T-helper 17 cell (primary cell): ENCODE measurements around the gene OR8D1. TPM values are rescaled to one million over a fixed set of nuclear protein-coding genes. Genes with fewer than 3 reads are reported as not detected.

Source experiments
- ATAC-seq: fragments of 150-1000 bp; cut with Tn5 transposase; 2 replicates; pipeline ENCODE4 v1.10.0; 2021; ENCODE audit warnings: mild to moderate bottlenecking, moderate library complexity
- DNase-seq, 3 donors: peaks; one replicate each; pipeline versions ENCODE4 v3.0.0 to v3.0.0-alpha.2; 2020 to 2021
- H3K9me3 ChIP-seq: one replicate; pipeline ENCODE4 v1.7.0; 2013; ENCODE audit warnings: low read length, mild to moderate bottlenecking; ENCODE audit not compliant: control insufficient read depth, poor library complexity, severe bottlenecking
- H3K27ac Mint-ChIP-seq: one replicate; pipeline ENCODE4 v1.8.0; 2022; ENCODE audit warnings: mild to moderate bottlenecking, moderate library complexity, mixed read lengths
- H3K27me3 Mint-ChIP-seq: one replicate; pipeline ENCODE4 v1.8.0; 2022; ENCODE audit warnings: mixed read lengths
- H3K36me3 Mint-ChIP-seq: one replicate; pipeline ENCODE4 v1.8.0; 2022; ENCODE audit warnings: low read depth, mixed read lengths
- H3K4me1 Mint-ChIP-seq: one replicate; pipeline ENCODE4 v1.8.0; 2022; ENCODE audit warnings: mild to moderate bottlenecking, mixed read lengths
- H3K4me3 Mint-ChIP-seq: one replicate; pipeline ENCODE4 v1.8.0; 2022; ENCODE audit warnings: mild to moderate bottlenecking, moderate library complexity, mixed read lengths
- total RNA-seq, 4 donors: library from RNA in 2 of 4; stranded (reverse) in 2 of 4; gene quantifications; one replicate each; pipeline ENCODE4 v1.2.3 and lab custom pipeline; 2022 to 2026

The OR8D1 gene
- total RNA-seq, 2 donors from 2014 or later = not detected

DNA sequence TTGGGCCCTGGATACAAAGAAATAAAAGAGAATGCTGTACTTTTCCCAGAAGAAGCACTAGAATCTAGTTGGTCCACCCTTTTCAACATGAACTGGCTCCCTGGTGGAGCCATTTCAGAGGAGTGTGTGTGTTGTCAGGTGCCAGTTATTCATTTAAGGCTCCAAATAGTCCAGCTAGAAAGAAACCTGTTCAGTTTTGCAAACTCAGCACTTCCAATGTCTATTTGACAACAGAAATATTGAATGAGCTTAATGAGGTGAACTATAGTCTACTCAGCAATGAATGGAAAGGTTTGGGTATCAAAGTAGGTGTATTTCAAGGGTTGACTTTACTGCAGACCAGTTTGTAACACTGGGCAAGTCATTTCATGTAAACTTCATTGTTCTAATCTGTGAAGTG, 2.1 kb downstream of the OR8D1 start:
- Mint-ChIP-seq H3K36me3 (no peaks in the 10 kb centered on the region), H3K4me3 (no peak overlapping the region), H3K4me1 (no peaks in the 10 kb centered on the region), H3K27ac (no peak overlapping the region), H3K27me3 (peaks cover 15% of the 10 kb centered on the region)
- H3K9me3 ChIP-seq = no peaks in the 10 kb centered on the region
- ATAC-seq = no peak
- no peak for DNase-seq

DNA sequence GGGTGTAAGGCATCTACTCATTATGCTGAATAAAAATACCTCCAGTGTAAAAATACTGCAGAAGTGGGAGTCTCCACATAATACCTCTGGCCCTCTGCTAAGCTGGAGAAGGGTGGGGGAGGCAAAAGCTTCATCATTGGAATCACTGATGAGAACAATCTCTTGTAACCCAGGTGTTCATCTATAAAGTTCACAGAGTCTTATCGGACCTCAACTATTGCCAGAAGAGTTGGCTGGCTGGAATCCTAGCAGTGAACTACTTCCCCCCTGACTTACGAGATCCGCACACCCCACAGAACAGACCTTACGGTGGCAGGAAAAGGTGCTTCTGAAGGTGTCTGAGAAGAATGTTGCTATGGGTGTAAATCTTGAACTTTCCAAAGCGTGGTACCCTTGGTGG, 2.5 kb downstream of the OR8D1 start:
- no peaks in the 10 kb centered on the region for H3K9me3 ChIP-seq
- peaks cover 18% of the 10 kb centered on the region for H3K27me3 Mint-ChIP-seq
- no peaks in the 10 kb centered on the region for H3K36me3 Mint-ChIP-seq
- H3K4me1 Mint-ChIP-seq = no peaks in the 10 kb centered on the region
- no peak for ATAC-seq
- H3K4me3 Mint-ChIP-seq = no peak overlapping the region
- no peak for DNase-seq
- no peak overlapping the region for H3K27ac Mint-ChIP-seq

DNA sequence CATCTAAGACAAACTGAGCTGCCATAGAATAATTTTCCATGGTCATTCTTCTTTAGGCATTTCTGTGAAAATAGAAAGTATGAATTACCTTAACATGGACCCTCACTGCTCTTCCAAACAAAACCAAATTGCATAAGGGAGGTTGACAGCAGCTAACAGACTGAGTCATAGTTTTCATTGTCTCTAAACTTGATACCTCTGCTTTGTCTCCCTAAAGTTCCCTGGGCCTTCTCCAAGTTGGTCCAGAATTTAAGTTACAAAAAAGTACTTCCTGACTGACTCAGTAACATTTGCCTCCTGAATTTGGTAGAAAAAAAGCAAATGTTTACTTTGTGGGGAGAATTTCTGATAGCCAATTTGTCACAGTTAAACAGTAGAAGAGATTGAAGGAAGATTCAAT, 3.0 kb downstream of the OR8D1 start:
- no peaks in the 10 kb centered on the region for H3K4me1 Mint-ChIP-seq
- ATAC-seq (no peak), DNase-seq (no peak)
- H3K9me3 ChIP-seq = no peaks in the 10 kb centered on the region
- H3K27me3 Mint-ChIP-seq = peaks cover 18% of the 10 kb centered on the region
- H3K27ac Mint-ChIP-seq = no peak overlapping the region
- H3K4me3 Mint-ChIP-seq = no peak overlapping the region
- H3K36me3 Mint-ChIP-seq = no peaks in the 10 kb centered on the region

DNA sequence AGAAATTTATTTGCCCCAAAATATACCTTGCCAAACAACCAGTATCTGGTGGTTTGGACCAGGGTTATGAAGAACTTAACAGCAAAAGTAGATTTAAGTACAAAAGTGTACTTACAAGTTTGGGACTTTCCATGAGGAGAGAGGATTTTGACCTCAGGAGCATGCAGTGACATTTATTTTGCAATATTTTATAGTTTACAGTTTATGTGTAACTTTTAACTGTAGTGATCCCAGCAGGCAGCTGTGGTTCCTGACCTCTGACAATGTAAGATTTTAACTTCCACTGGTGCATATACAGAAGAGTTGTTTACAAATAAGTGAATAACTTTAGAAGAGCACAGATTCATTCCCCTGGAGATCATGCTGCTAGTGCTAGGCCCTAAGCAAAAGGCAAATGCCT, 6.7 kb downstream of the OR8D1 start:
- DNase-seq = no peak
- H3K27me3 Mint-ChIP-seq = peaks cover 18% of the 10 kb centered on the region
- no peak overlapping the region for H3K4me3 Mint-ChIP-seq
- H3K27ac Mint-ChIP-seq = no peak overlapping the region
- no peak for ATAC-seq
- H3K4me1 Mint-ChIP-seq = no peaks in the 10 kb centered on the region
- no peaks in the 10 kb centered on the region for H3K36me3 Mint-ChIP-seq
- H3K9me3 ChIP-seq = no peaks in the 10 kb centered on the region

DNA sequence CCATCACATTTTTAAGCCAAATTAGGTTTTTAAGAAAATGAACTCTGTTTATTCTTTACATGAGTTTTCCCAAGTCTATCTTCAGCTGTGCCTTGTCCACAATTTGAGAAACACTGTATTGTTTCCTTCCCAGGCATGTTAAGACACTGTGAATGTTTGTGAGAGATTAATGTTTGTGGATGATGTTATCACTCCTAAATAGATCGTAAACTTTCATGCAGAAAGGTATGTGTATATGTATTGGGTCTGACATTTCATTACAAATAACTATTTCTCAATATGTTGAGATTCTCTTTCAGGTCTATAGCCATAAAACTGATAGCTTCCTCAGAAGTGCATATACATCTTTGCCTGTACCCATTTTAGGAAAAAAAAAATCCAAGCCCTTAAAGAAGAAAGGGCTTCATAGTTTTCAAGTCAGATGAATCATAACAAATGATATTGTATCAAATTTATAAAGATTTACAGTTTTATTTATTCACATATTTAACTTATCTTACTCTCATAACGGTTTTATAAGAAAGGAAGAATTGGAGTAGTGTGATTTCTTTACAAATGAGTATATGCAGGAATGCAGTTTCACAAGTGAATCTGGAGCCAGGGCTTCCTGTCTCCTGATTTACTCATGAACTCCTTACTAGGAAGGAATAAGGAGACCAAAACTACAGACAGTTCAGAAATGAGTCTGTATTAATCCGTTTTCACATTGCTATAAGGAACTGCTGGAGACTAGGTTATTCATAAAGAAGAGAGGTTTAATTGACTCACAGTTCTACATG, 11.2 kb downstream of the OR8D1 start:
- no peak for DNase-seq
- peaks cover 10% of the 10 kb centered on the region for H3K27me3 Mint-ChIP-seq
- H3K27ac Mint-ChIP-seq = no peak overlapping the region
- H3K9me3 ChIP-seq = no peaks in the 10 kb centered on the region
- H3K4me3 Mint-ChIP-seq = no peak overlapping the region
- H3K36me3 Mint-ChIP-seq = no peaks in the 10 kb centered on the region
- no peak for ATAC-seq
- H3K4me1 Mint-ChIP-seq = no peaks in the 10 kb centered on the region

DNA sequence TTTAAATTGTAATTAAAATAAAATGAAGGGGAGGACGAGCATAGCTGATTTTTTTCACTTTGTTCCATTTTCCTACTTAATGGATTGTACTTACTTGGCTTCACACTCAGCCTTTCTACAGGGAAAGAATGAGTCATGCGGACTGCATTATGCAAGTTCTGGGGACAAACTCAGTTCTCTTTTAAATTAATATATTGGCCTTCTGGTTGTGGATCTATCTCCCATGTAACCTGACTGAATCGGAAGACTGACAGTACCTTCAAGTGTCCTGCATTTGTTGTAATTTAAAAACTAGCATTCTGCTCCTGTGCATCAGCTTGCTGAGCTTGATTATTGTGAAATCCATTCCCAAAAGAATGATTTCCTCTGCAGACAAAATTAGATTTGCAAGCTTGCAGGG, 12.2 kb downstream of the OR8D1 start:
- no peaks in the 10 kb centered on the region for H3K4me1 Mint-ChIP-seq
- no peaks in the 10 kb centered on the region for H3K36me3 Mint-ChIP-seq
- no peak for DNase-seq
- H3K27me3 Mint-ChIP-seq = peaks cover 2% of the 10 kb centered on the region
- no peak overlapping the region for H3K4me3 Mint-ChIP-seq
- H3K9me3 ChIP-seq = no peaks in the 10 kb centered on the region
- ATAC-seq = no peak
- H3K27ac Mint-ChIP-seq = no peak overlapping the region

DNA sequence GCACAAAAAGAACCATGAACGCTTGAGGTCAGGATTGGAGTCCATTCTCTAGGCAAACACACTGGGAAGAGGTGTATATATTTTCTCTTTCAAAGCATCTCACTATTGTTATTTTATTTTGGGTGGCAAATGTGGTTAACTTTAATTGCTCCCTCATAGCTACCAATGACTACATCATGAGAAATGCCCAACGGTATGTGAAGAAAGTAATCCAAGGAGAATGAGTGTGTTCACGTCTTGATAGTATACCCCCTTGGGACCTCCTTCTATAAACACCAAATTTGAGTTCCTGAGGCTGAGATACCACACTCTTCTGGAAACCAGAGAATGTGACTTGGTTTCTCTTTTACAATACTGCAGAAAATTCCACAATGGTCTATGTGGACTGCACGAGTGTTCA, 15.8 kb downstream of the OR8D1 start:
- DNase-seq (no peak), ATAC-seq (no peak)
- Mint-ChIP-seq H3K27ac (no peak overlapping the region), H3K4me1 (no peaks in the 10 kb centered on the region), H3K27me3 (no peaks in the 10 kb centered on the region), H3K36me3 (no peaks in the 10 kb centered on the region), H3K4me3 (no peak overlapping the region)
- H3K9me3 ChIP-seq = no peaks in the 10 kb centered on the region

DNA sequence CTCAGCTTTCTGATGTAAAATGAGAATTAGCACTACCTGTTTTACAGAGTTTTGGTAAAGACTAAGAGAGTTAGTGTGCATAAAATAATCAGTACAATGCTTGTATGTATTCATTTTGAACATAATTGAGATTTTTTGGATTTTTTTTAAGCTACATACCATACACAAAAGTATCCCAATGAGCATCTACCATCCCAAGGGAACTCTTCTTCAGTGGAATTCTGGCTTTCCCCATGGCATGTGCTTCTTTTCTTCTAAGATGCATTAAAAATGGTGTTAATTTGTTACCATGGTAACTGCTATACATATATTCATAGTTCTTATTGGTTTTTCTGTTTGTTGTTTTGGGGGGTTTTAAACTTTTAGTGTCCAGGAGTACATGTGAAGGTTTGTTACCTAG, 17.7 kb downstream of the OR8D1 start:
- no peaks in the 10 kb centered on the region for H3K9me3 ChIP-seq
- Mint-ChIP-seq H3K36me3 (no peaks in the 10 kb centered on the region), H3K27me3 (no peaks in the 10 kb centered on the region), H3K27ac (no peak overlapping the region), H3K4me3 (no peak overlapping the region), H3K4me1 (no peaks in the 10 kb centered on the region)
- DNase-seq = no peak
- ATAC-seq = no peak

DNA sequence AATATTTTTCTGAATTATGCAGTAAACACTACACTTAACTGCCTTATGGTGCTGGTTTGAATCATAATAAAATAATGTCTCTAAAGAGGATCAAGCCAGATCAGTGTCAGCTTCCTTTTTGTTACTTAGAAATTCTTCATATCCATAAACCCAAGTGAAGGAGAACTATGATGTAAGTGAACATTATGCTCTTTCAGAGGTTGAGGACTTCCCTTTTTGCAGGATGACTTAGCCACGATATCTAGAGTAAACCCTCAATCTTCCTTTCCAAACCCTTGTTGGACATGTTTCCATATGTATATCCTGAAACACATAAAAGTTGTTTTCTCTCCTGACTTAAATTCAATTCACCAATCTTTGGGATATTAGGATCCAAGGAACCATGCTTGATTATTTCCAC, 19.1 kb downstream of the OR8D1 start:
- ATAC-seq = no peak
- Mint-ChIP-seq H3K27me3 (no peaks in the 10 kb centered on the region), H3K4me1 (no peaks in the 10 kb centered on the region), H3K36me3 (no peaks in the 10 kb centered on the region), H3K4me3 (no peak overlapping the region), H3K27ac (no peak overlapping the region)
- no peaks in the 10 kb centered on the region for H3K9me3 ChIP-seq
- no peak for DNase-seq

DNA sequence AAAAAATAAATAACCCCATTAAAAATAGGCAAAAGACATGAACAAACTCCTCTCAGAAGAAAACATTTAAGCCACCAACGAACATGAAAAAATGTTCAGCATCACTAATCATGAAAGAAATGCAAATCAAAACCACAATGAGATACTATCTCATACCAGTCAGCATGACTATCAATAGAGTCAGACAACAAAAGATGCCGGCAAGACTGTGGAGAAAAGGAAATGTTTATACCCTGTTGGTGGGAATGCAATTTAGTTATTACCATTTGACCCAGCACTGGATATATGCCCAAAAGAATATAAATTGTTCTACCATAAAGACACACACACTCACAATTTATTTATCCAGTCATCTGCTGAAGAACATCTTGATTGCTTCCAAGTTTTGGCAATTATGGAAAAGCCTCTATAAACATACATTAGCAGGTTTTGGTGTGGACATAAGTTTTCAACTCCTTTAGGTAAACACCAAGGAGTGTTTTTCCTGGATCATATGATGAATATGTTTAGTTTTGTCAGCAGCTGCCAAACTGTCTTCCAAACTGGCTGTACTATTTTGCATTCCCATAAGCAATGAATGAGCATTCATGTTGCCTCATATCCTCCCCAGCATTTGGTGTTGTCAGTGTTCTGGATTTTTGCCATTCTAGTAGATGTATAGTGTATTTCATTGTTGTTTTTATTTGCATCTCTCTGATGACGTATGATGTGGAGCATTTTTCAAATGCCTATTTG, 28.0 kb downstream of the OR8D1 start:
- H3K36me3 Mint-ChIP-seq = no peaks in the 10 kb centered on the region
- no peaks in the 10 kb centered on the region for H3K4me1 Mint-ChIP-seq
- no peak for DNase-seq

DNA sequence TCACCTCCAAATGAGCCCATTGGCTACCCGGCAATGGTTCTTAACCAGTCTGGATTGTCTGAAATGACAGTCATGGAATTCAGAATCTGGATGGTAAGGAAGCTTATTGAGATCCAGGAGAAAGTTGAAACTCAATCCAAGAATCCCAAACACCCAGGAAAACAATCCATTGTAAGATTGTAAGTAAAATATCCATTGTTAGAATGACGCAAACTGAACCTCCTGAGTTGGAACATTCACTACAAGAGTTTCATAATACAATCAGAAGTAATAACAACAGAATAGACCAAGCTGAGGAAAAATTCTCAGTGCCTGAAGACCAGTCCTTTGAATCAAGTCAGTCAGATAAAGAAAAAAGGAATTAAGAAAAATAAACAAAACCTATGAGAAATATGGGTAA, 35.5 kb downstream of the OR8D1 start:
- H3K4me3 Mint-ChIP-seq = no peak overlapping the region
- H3K27ac Mint-ChIP-seq = no peak overlapping the region
- ATAC-seq (no peak), DNase-seq (no peak)
- H3K36me3 Mint-ChIP-seq = no peaks in the 10 kb centered on the region
- no peaks in the 10 kb centered on the region for H3K27me3 Mint-ChIP-seq
- H3K9me3 ChIP-seq = peaks cover 3% of the 10 kb centered on the region
- H3K4me1 Mint-ChIP-seq = no peaks in the 10 kb centered on the region

More for the DNA sequence above, 28.0 kb downstream of the OR8D1 start:
- no peak for ATAC-seq
- H3K27me3 Mint-ChIP-seq = no peaks in the 10 kb centered on the region
- H3K4me3 Mint-ChIP-seq = no peak overlapping the region
- no peak overlapping the region for H3K27ac Mint-ChIP-seq
- H3K9me3 ChIP-seq = no peaks in the 10 kb centered on the region

DNA sequence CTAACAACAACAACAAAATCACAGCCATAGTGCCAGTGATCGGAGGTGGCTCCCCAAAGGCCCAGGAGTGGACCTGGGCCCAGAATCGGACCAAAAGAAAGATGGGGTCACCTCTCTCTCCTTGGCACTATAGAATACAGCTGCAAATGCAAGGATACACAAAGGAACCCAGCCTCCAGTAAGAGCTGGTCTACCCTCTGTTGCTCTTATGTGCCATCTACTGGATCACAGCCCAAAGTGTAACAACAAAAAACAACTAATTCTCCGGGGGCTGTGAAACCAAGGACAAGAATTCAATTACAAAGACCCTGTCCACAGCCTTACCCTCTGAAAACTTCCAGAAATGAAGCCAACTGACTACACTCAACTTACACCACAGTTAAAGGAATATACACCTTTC, 35.9 kb downstream of the OR8D1 start:
- H3K36me3 Mint-ChIP-seq = no peaks in the 10 kb centered on the region
- no peak overlapping the region for H3K4me3 Mint-ChIP-seq
- H3K4me1 Mint-ChIP-seq = no peaks in the 10 kb centered on the region
- no peak for ATAC-seq
- H3K27me3 Mint-ChIP-seq = no peaks in the 10 kb centered on the region
- no peak overlapping the region for H3K27ac Mint-ChIP-seq
- H3K9me3 ChIP-seq = peaks cover 3% of the 10 kb centered on the region
- no peak for DNase-seq

DNA sequence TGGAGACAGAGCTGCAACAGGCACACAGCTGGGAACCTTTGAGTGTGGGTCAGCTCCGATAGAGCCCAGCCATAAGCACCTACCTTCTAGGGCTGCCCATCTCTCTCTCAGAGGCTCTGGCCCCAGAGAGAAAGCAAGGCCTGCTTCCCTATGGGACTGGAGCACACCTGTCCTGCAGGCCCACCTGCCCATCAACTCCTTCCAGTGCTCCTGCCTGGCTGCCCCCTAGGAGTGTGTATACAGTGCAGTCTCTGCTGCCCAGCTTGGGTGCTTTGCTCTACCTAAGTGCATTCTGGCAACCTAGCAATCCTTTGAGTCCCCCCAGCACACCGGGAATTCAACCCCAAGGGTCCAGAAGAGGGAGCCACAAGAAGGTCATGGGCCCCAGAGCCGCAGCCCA, 36.5 kb downstream of the OR8D1 start:
- ATAC-seq = no peak
- no peak for DNase-seq

DNA sequence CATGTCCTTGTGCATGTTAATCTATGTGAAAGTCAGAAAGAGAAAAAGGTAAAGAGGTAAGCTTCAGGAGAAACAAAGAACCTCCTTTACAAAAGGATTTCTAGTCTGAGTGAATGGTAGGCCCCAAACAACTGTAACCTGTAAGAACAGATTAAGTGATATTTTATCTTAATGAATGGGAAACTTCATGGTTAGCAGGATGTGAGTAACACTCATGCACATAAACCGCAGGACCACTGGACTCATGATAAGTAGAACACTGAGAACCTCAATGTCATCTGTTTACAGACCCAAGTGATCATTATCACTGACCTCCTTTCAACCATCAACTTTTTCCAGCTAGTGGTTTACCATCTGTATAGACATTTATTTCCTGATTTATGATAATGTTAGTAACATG, 37.7 kb downstream of the OR8D1 start:
- Mint-ChIP-seq H3K27me3 (peaks cover 4% of the 10 kb centered on the region), H3K4me3 (no peak overlapping the region), H3K27ac (no peak overlapping the region), H3K36me3 (no peaks in the 10 kb centered on the region), H3K4me1 (no peaks in the 10 kb centered on the region)
- H3K9me3 ChIP-seq = peaks cover 3% of the 10 kb centered on the region
- ATAC-seq = no peak
- no peak for DNase-seq

More for the DNA sequence above, 36.5 kb downstream of the OR8D1 start:
- Mint-ChIP-seq H3K36me3 (no peaks in the 10 kb centered on the region), H3K4me1 (no peaks in the 10 kb centered on the region), H3K27me3 (no peaks in the 10 kb centered on the region), H3K4me3 (no peak overlapping the region), H3K27ac (no peak overlapping the region)
- peaks cover 3% of the 10 kb centered on the region for H3K9me3 ChIP-seq
